ENCODE results near the gene FIG4.
"Not testable (repeated sequence)": the region's sequence is repeated elsewhere in the genome, so short reads cannot be mapped to it uniquely, and the experiment has no call there.

The FIG4 gene

DNA sequence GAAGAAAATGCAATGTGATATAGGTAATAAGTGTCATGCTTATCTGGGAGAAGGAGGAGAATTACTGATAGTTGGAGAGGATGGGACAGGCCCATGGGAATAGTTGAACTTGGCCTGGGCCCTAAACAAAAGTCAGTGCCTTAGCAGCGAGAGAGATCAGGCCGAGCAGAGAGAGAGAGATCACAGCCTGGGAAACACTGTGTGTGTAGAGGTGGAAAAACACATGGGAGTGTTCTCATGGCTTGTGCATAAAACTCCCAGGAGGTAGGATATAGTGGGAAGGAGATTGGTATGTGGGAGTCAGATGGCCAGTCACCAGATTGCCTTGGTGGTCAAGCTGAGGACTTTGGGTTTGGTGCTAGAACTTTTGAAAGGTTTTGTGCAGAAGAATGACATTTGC, 47.6 kb downstream of the FIG4 start:
- in situ Hi-C loops (cut with HindIII; ENCODE audit: low pct_ligation_motif_present, low pct_unique_long_range_greater_than_20kb, low sequenced_read_pairs), result no loop called here

GRCh38 chr6:109739686-109740085, 48.6 kb downstream of the FIG4 start:
- in situ Hi-C loops (cut with HindIII; ENCODE audit: low pct_ligation_motif_present, low pct_unique_long_range_greater_than_20kb, low sequenced_read_pairs), result no loop called here
- no peak for DNase-seq

More for the DNA sequence above, 47.6 kb downstream of the FIG4 start:
- DNase-seq, result no peak

DNA sequence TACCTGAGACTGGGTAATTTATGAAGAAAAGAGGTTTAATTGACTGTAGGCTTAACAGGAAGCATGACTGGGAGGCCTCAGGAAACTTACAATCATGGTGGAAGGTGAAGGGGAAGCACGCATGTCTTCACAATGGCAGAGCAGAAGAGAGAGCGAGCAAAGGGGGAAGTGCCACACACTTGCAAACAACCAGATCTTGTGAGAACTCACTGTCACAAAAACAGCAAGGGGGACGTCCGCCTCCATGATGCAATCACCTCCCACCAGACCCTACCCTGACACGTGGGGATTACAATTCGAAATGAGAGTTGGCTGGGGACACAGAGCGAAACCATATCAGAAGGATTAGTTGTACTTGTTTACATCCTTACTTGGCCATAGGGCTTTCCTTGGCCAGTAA, 49.7 kb downstream of the FIG4 start:
- DNase-seq, result no peak

GRCh38 chr6:109743739-109744138, 52.6 kb downstream of the FIG4 start:
- DNase-seq, result peak; percentile 53
- in situ Hi-C loops (cut with HindIII; ENCODE audit: low pct_ligation_motif_present, low pct_unique_long_range_greater_than_20kb, low sequenced_read_pairs), result no loop called here

More for the DNA sequence above, 49.7 kb downstream of the FIG4 start:
- in situ Hi-C loops (cut with HindIII; ENCODE audit: low pct_ligation_motif_present, low pct_unique_long_range_greater_than_20kb, low sequenced_read_pairs), result no loop called here

DNA sequence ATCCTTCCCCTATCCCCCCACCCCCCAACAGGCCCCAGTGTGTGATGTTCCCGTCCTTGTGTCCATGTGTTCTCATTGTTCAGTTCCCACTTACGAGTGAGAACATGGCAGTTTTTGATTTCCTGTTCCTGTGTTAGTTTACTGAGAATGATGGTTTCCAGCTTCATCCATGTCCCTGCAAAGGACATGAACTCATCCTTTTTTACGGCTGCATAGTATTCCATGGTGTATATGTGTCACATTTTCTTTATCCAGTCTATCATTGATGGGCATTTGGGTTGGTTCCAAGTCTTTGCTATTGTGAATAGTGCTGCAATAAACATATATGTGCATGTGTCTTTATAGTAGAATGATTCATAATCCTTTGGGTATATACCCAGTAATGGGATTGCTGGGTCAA, 53.7 kb downstream of the FIG4 start:
- in situ Hi-C loops (cut with HindIII; ENCODE audit: low pct_ligation_motif_present, low pct_unique_long_range_greater_than_20kb, low sequenced_read_pairs); DNase-seq: not testable (repeated sequence)

DNA sequence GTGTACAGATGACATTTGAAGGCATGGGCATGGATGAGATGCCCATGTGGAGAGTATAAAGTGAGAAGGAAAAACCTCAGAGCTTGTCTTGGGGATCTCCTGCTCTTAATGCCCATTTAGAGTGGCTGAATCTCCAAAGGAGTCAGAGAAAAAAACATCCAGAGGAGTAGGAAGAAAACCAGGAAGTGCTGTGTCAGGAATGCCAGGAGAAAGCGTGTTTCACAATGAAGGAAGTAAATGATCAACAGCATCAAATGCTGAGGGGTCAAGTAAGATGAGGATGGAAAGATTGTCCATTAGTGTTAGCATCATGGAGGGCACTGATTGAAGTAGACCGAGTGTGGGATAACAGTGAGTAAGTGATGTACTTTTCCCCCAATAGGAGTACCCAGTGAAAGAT, 56.1 kb downstream of the FIG4 start:
- in situ Hi-C loops (cut with HindIII; ENCODE audit: low pct_ligation_motif_present, low pct_unique_long_range_greater_than_20kb, low sequenced_read_pairs), result no loop called here
- DNase-seq, result no peak

- in situ Hi-C loops (cut with HindIII; ENCODE audit: low pct_ligation_motif_present, low pct_unique_long_range_greater_than_20kb, low sequenced_read_pairs), result no loop called here
- no peak for DNase-seq
These were observed 68.2 kb downstream of the FIG4 start for GRCh38 chr6:109759098-109759955.

- DNase-seq, result no peak
- in situ Hi-C loops (cut with HindIII; ENCODE audit: low pct_ligation_motif_present, low pct_unique_long_range_greater_than_20kb, low sequenced_read_pairs), result no loop called here
These were observed 69.1 kb downstream of the FIG4 start for GRCh38 chr6:109760208-109760607.

DNA sequence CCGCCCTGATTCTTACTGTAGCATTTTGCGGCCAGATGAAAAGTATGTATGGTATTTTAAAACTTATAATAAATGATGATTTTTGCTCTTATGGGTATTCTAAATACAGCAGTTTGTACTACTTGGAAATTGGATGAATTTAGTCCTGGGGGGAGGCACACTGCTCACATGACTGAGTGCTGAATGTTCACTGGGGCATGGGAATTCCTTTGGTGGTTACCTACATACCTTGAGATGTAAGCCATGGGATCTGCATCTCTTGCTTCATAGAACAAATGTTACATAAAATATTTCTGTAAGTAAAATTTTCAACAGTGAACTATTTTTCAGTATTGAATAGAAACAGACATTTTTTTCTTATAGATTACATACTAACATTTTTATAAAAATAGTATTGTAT, 71.1 kb downstream of the FIG4 start:
- DNase-seq, result no peak
- in situ Hi-C loops (cut with HindIII; ENCODE audit: low pct_ligation_motif_present, low pct_unique_long_range_greater_than_20kb, low sequenced_read_pairs), result no loop called here

DNA sequence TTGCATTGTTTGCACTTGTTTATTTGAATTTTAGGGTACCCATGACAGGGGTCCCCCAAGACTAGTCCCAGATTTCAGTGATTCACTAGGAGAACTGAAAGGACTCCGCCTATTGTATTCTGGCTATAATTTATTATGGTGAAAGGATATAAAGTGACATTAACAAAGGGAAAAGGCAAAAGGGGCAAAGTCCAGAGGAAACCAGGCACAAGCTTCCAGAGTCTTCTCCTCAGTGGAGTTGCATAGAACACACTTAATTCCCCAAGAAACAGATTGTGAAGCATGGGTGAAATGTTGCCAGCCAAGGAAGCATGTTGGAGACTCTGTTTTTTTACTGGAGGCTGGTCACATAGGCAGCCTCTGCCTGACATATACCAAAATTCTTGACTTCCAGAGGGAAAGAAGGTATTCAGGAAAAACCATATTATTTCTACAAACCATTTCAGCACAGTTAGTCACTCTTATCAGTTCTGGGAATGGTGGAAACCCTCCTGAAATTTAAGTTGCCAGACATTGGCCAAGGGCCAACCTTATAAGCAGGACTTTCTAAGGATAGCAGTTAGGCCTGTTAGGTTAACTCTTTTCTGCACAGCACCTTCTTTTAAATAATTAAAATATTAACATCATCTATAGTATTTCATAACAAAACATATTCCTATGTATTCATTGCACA, 71.8 kb downstream of the FIG4 start:
- no peak for DNase-seq
- in situ Hi-C loops (cut with HindIII; ENCODE audit: low pct_ligation_motif_present, low pct_unique_long_range_greater_than_20kb, low sequenced_read_pairs), result no loop called here

DNA sequence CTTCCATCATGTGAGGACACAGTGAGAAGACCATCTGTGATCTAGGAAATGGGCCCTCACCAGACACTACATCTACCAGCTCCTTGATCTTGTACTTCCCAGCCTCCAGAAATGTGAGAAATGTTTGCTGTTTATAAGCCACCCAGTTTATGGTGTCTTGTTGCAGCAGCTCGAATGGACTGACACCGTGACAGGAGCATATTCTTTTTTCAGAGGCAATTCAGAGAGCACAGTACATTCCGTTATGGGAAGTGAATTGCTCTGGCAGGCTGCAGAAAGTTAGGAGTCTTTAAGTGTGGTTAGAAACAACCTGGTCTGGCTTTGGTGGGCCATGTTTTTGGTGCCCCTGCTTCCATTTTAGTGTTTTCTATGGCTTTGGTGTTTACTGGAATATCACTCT, 75.1 kb downstream of the FIG4 start:
- in situ Hi-C loops (cut with HindIII; ENCODE audit: low pct_ligation_motif_present, low pct_unique_long_range_greater_than_20kb, low sequenced_read_pairs), result no loop called here
- no peak for DNase-seq

GRCh38 chr6:109767961-109768360, 76.9 kb downstream of the FIG4 start:
- in situ Hi-C loops (cut with HindIII; ENCODE audit: low pct_ligation_motif_present, low pct_unique_long_range_greater_than_20kb, low sequenced_read_pairs), result no loop called here
- no peak for DNase-seq

GRCh38 chr6:109768485-109768884, 77.4 kb downstream of the FIG4 start:
- DNase-seq, result no peak
- in situ Hi-C loops (cut with HindIII; ENCODE audit: low pct_ligation_motif_present, low pct_unique_long_range_greater_than_20kb, low sequenced_read_pairs), result no loop called here

- DNase-seq, result no peak
- in situ Hi-C loops (cut with HindIII; ENCODE audit: low pct_ligation_motif_present, low pct_unique_long_range_greater_than_20kb, low sequenced_read_pairs), result no loop called here
These were observed 78.1 kb downstream of the FIG4 start for GRCh38 chr6:109769213-109769612.

DNA sequence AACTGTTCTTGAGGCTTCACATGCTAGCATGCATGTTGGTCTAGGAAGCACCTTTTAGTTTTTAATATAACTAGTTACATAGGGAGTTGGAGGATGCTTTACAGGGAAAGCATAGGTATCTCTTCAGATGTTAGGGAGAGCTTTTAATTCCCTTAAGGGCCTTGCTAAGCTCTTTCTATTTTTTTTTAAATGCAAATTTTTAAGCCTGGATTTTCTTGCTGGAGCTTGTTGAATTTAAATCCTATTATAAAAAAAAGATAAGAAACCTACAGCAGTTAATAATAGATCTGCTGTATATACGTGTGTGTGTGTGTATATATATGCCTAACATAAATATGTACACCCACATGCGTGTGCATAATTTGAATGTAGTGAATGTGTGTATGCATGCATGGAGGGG, 79.0 kb downstream of the FIG4 start:
- DNase-seq, result no peak
- in situ Hi-C loops (cut with HindIII; ENCODE audit: low pct_ligation_motif_present, low pct_unique_long_range_greater_than_20kb, low sequenced_read_pairs), result no loop called here

GRCh38 chr6:109770779-109771178, 79.7 kb downstream of the FIG4 start:
- DNase-seq, result no peak

GRCh38 chr6:109771939-109772755, 81.1 kb downstream of the FIG4 start:
- in situ Hi-C loops (cut with HindIII; ENCODE audit: low pct_ligation_motif_present, low pct_unique_long_range_greater_than_20kb, low sequenced_read_pairs); DNase-seq: not testable (repeated sequence)

More at GRCh38 chr6:109770779-109771178, 79.7 kb downstream of the FIG4 start:
- in situ Hi-C loops (cut with HindIII; ENCODE audit: low pct_ligation_motif_present, low pct_unique_long_range_greater_than_20kb, low sequenced_read_pairs), result no loop called here

- in situ Hi-C loops (cut with HindIII; ENCODE audit: low pct_ligation_motif_present, low pct_unique_long_range_greater_than_20kb, low sequenced_read_pairs), result no loop called here
- DNase-seq, result no peak
These were observed 81.9 kb downstream of the FIG4 start for GRCh38 chr6:109772883-109773431.

- in situ Hi-C loops (cut with HindIII; ENCODE audit: low pct_ligation_motif_present, low pct_unique_long_range_greater_than_20kb, low sequenced_read_pairs), result no loop called here
- DNase-seq, result no peak
These were observed 89.9 kb downstream of the FIG4 start for GRCh38 chr6:109781001-109781400.

Measured in ACHN (cell line).